Gastrocnemius medialis (tissue), 4 donors: ENCODE data around the gene TTYH2. TPM values are rescaled to one million over a fixed set of nuclear protein-coding genes. Genes with fewer than 3 reads are reported as not detected.

ENCODE experiments used
- ATAC-seq, 2 donors: fragments of 150-250 bp; one replicate each; pipeline ENCODE4 v1.9.1; 2016
- DNase-seq, 2 donors: peaks; one replicate each; pipeline ENCODE4 v3.0.0-alpha.2; 2019
- H3K27ac ChIP-seq, 4 donors: fragments of 200-600 bp; sonication (generic); 1 replicate in 1 of 4; 2 replicates in 3 of 4; pipeline ENCODE4 v1.5.1; 2016 to 2018; ENCODE audit warnings: mild to moderate bottlenecking in 2 of 4, moderate library complexity in 1 of 4
- H3K27me3 ChIP-seq, 3 donors: fragments of 200-600 bp; sonication (generic) in 2 of 3; 1 replicate in 1 of 3; 2 replicates in 2 of 3; pipeline versions ENCODE4 v1.5.1 to v1.6.0; 2016 to 2019; ENCODE audit warnings: mild to moderate bottlenecking in 1 of 3, moderate library complexity in 1 of 3
- H3K36me3 ChIP-seq, 2 donors: fragments of 200-600 bp; sonication (generic) in 1 of 2; one replicate each; pipeline ENCODE4 v1.5.1; 2017 to 2018
- H3K4me1 ChIP-seq, 2 donors: fragments of 200-600 bp; sonication (generic) in 1 of 2; one replicate each; pipeline ENCODE4 v1.5.1; 2016 to 2017; ENCODE audit warnings: mild to moderate bottlenecking in 2 of 2
- H3K4me3 ChIP-seq, 4 donors: fragments of 200-600 bp; sonication (generic) in 3 of 4; 1 replicate in 1 of 4; 2 replicates in 3 of 4; pipeline ENCODE4 v1.5.1; 2016 to 2019; ENCODE audit warnings: mild to moderate bottlenecking in 2 of 4
- H3K9me3 ChIP-seq, 3 donors: fragments of 200-600 bp; sonication (generic) in 2 of 3; 1 replicate in 1 of 3; 2 replicates in 2 of 3; pipeline ENCODE4 v1.5.1; 2016 to 2019
- CTCF ChIP-seq, 5 experiments: fragments of 450-650 bp in 3 of 5; fragments of 200-600 bp in 2 of 5; sonication (generic) in 2 of 5; IDR thresholded peaks in 4 of 5; conservative IDR thresholded peaks in 1 of 5; 1 replicate in 4 of 5; 2 replicates in 1 of 5; pipeline ENCODE4 v1.5.1; 2016 to 2019; ENCODE audit warnings: antibody characterized with exemption in 5 of 5, mild to moderate bottlenecking in 3 of 5, moderate library complexity in 3 of 5
- POLR2A ChIP-seq, 2 donors: fragments of 450-650 bp; IDR thresholded peaks; one replicate each; pipeline ENCODE4 v1.6.1; 2017; ENCODE audit warnings: antibody characterized with exemption in 2 of 2, mild to moderate bottlenecking in 2 of 2, moderate library complexity in 2 of 2
- in situ Hi-C, 4 donors: fragments of 200-750 bp; cut with MboI; loops; one replicate each; pipeline versions ENCODE4 v1.15.0 to v1.8.0; 2017; ENCODE audit warnings: low sequenced_read_pairs in 4 of 4
- intact Hi-C: fragments of 100-400 bp; cut with DNase I; formaldehyde crosslinking; loops from one replicate; pipeline ENCODE4 v1.15.1; 2023; ENCODE audit warnings: low total_unique reads
- total RNA-seq, 4 donors: library from RNA; depleted of rRNA; stranded (reverse); fragments of >200 nt; gene quantifications; one replicate each; pipeline versions ENCODE4 v1.1.0 to v1.2.3, GENCODE V29; 2016

The TTYH2 gene
- 10 to 100 TPM in 2 of 4 donors, 1 to 10 TPM in 2; 4.7 to 19.2 (median 11.4) TPM for total RNA-seq

GRCh38 chr17:74212913-74213791 lies at the start of gene TTYH2:
TTYH2 (plus strand) TSS chr17:74213571; CDS start chr17:74213588, 17 bp downstream.
- H3K27me3 ChIP-seq = no peaks in the 10 kb centered on the region
- H3K4me1 ChIP-seq = peaks cover 68% of the 10 kb centered on the region in 2 donors
- in situ Hi-C loops = loop anchor here in 3 of 4 donors (5.0 to 25.0 kb wide), 4 partner anchors 84 to 274 kb away; partner anchors contain the start of genes BTBD17 (in 1 of the 3) and GPR142 (in 1 of the 3)
- H3K4me3 ChIP-seq = peak within 1 kb of the TSS; percentile 63 to 89 (median 69)
- intact Hi-C loops = loop anchor here (1.0 to 10.0 kb wide), 6 partner anchors 10 to 659 kb away; partner anchors contain the start of genes BTBD17, FDXR, GPR142 and NAT9
- DNase-seq (peak; percentile 87 to 90), ATAC-seq (peak; percentile 65 to 70)
- H3K9me3 ChIP-seq = no peaks in the 10 kb centered on the region
- TF ChIP-seq POLR2A (IDR thresholded peaks at IDR 0.05) = peak; percentile 73 to 75
- peak; percentile 27 to 49 (median 30) for TF ChIP-seq CTCF (IDR thresholded peaks at IDR 0.05 in 4 of 5, conservative IDR thresholded peaks at IDR 0.05 in 1 of 5)
- H3K36me3 ChIP-seq = peaks cover 0 to 21% of the 10 kb centered on the region in 2 donors
- peak within 1 kb of the TSS; percentile 88 to 96 (median 94) for H3K27ac ChIP-seq

- DNase-seq = no peak
- no peak for ATAC-seq
- in situ Hi-C loops = loop anchor here in 1 of 4 donors (25.0 kb wide), 1 partner anchor 727 kb away; no protein-coding TSS in a partner anchor
- no peaks in the 10 kb centered on the region for H3K36me3 ChIP-seq
- no peak for TF ChIP-seq POLR2A (IDR thresholded peaks at IDR 0.05)
- no peak for TF ChIP-seq CTCF (IDR thresholded peaks at IDR 0.05 in 4 of 5, conservative IDR thresholded peaks at IDR 0.05 in 1 of 5)
- H3K4me3 ChIP-seq = no peak overlapping the region
- no peaks in the 10 kb centered on the region for H3K4me1 ChIP-seq
- no peak overlapping the region for H3K27ac ChIP-seq
- peaks cover 0 to 5% (median 0%) of the 10 kb centered on the region in 3 donors for H3K27me3 ChIP-seq
- intact Hi-C loops = no loop called here
- no peaks in the 10 kb centered on the region for H3K9me3 ChIP-seq
Observed at GRCh38 chr17:74163836-74164235, 49.5 kb upstream of the TTYH2 start.

GRCh38 chr17:74164446-74165045 lies 48.8 kb upstream of the TTYH2 start:
- no peaks in the 10 kb centered on the region for H3K4me1 ChIP-seq
- ATAC-seq = no peak
- intact Hi-C loops = no loop called here
- no peak overlapping the region for H3K4me3 ChIP-seq
- in situ Hi-C loops = loop anchor here in 1 of 4 donors (25.0 kb wide), 1 partner anchor 727 kb away; no protein-coding TSS in a partner anchor
- peaks cover 0 to 5% (median 0%) of the 10 kb centered on the region in 3 donors for H3K27me3 ChIP-seq
- no peak for DNase-seq
- no peak for TF ChIP-seq POLR2A (IDR thresholded peaks at IDR 0.05)
- no peak for TF ChIP-seq CTCF (IDR thresholded peaks at IDR 0.05 in 4 of 5, conservative IDR thresholded peaks at IDR 0.05 in 1 of 5)
- no peak overlapping the region for H3K27ac ChIP-seq
- H3K36me3 ChIP-seq = no peaks in the 10 kb centered on the region
- H3K9me3 ChIP-seq = no peaks in the 10 kb centered on the region

- TF ChIP-seq POLR2A (IDR thresholded peaks at IDR 0.05) (no peak), CTCF (IDR thresholded peaks at IDR 0.05 in 4 of 5, conservative IDR thresholded peaks at IDR 0.05 in 1 of 5) (no peak)
- Histone ChIP-seq H3K36me3 (no peaks in the 10 kb centered on the region), H3K4me1 (no peaks in the 10 kb centered on the region), H3K27me3 (peaks cover 0 to 5% (median 0%) of the 10 kb centered on the region in 3 donors), H3K9me3 (no peaks in the 10 kb centered on the region), H3K4me3 (no peak overlapping the region), H3K27ac (no peak overlapping the region)
- intact Hi-C loops (no loop called here), in situ Hi-C loops (loop anchor here in 1 of 4 donors (25.0 kb wide), 1 partner anchor 729 kb away; no protein-coding TSS in a partner anchor)
- DNase-seq = no peak
- ATAC-seq = no peak
Observed at GRCh38 chr17:74165797-74166365, 47.5 kb upstream of the TTYH2 start.
